Smooth muscle cell (in vitro differentiated cells): ENCODE data around the gene PPP2R1A. TPM values are rescaled to one million over a fixed set of nuclear protein-coding genes. Genes with fewer than 3 reads are reported as not detected.

Experiments
- DNase-seq: peaks from one replicate; lab custom pipeline; 2025; ENCODE audit not compliant: unreplicated experiment; lab: John Stamatoyannopoulos, UW
- H2AFZ ChIP-seq: fragments of 200-600 bp; sonication (generic); 2 replicates; pipeline ENCODE4 v1.6.0; 2016; ENCODE audit warnings: antibody characterized with exemption, low read depth, mild to moderate bottlenecking
- H3F3A ChIP-seq: fragments of 200-600 bp; sonication (generic); 2 replicates; pipeline ENCODE4 v1.6.0; 2017; ENCODE audit warnings: antibody characterized with exemption, low read depth
- H3K27ac ChIP-seq: fragments of 200-600 bp; sonication (generic); 2 replicates; pipeline ENCODE4 v1.5.1; 2016; ENCODE audit warnings: low read depth, mild to moderate bottlenecking
- H3K27me3 ChIP-seq: fragments of 200-600 bp; sonication (generic); 2 replicates; pipeline ENCODE4 v1.6.1; 2016; ENCODE audit warnings: low read depth, mild to moderate bottlenecking
- H3K36me3 ChIP-seq: fragments of 200-600 bp; sonication (generic); 2 replicates; pipeline ENCODE4 v1.5.1; 2016; ENCODE audit warnings: low read depth
- H3K4me1 ChIP-seq: fragments of 200-600 bp; sonication (generic); 2 replicates; pipeline ENCODE4 v1.5.1; 2016; ENCODE audit warnings: low read depth
- H3K4me2 ChIP-seq: fragments of 200-600 bp; sonication (generic); 2 replicates; pipeline ENCODE4 v1.6.0; 2016; ENCODE audit warnings: mild to moderate bottlenecking
- H3K4me3 ChIP-seq: fragments of 200-600 bp; sonication (generic); 2 replicates; pipeline ENCODE4 v1.5.1; 2016; ENCODE audit warnings: mild to moderate bottlenecking
- H3K79me2 ChIP-seq: fragments of 200-600 bp; sonication (generic); 2 replicates; pipeline ENCODE4 v1.6.0; 2016; ENCODE audit warnings: low read depth, mild to moderate bottlenecking
- H3K9ac ChIP-seq: fragments of 200-600 bp; sonication (generic); 2 replicates; pipeline ENCODE4 v1.6.0; 2016; ENCODE audit warnings: low read depth
- H3K9me3 ChIP-seq: fragments of 200-600 bp; sonication (generic); replicated peaks from 2 replicates; pipeline ENCODE4 v1.5.1; 2016; ENCODE audit warnings: low read depth
- H4K20me1 ChIP-seq: fragments of 200-600 bp; sonication (generic); 2 replicates; pipeline ENCODE4 v1.6.0; 2016; ENCODE audit warnings: low read depth
- WGBS: methylation state at CpG from one replicate; pipeline ENCODE4 v1.1.7; 2016; ENCODE audit warnings: low lambda C conversion rate; 5-methylcytosine and 5-hydroxymethylcytosine counted together
- polyA plus RNA-seq: library from polyadenylated mRNA; unstranded; fragments of >200 nt; fragmentation: Nextera tagmentation; extraction: Ambion mirVana; gene quantifications from 2 replicates; pipeline ENCODE4 v1.2.1, GENCODE V29; 2016
- total RNA-seq: library from RNA; depleted of rRNA; stranded (reverse); fragments of >200 nt; gene quantifications from 2 replicates; pipeline ENCODE4 v1.2.3, GENCODE V29; 2014
- TF ChIP-seq, protein P1 (sequence below): fragments of 200-600 bp; sonication (generic); IDR thresholded peaks from 2 replicates; pipeline ENCODE4 v1.5.1; 2017; ENCODE audit warnings: borderline replicate concordance, mild to moderate bottlenecking, antibody characterized with exemption; ENCODE audit not compliant: insufficient read depth, poor library complexity, severe bottlenecking

The PPP2R1A gene
- total and polyA plus RNA-seq, 2 experiments from 2014 or later: 121 to 265 TPM

- H3K79me2 ChIP-seq: peaks cover 9% of the 10 kb centered on the region
- TF ChIP-seq, protein P1, sequence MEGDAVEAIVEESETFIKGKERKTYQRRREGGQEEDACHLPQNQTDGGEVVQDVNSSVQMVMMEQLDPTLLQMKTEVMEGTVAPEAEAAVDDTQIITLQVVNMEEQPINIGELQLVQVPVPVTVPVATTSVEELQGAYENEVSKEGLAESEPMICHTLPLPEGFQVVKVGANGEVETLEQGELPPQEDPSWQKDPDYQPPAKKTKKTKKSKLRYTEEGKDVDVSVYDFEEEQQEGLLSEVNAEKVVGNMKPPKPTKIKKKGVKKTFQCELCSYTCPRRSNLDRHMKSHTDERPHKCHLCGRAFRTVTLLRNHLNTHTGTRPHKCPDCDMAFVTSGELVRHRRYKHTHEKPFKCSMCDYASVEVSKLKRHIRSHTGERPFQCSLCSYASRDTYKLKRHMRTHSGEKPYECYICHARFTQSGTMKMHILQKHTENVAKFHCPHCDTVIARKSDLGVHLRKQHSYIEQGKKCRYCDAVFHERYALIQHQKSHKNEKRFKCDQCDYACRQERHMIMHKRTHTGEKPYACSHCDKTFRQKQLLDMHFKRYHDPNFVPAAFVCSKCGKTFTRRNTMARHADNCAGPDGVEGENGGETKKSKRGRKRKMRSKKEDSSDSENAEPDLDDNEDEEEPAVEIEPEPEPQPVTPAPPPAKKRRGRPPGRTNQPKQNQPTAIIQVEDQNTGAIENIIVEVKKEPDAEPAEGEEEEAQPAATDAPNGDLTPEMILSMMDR: no peak
- DNase-seq: no peak
Measured at GRCh38 chr19:52214241-52214640, 24.4 kb downstream of the PPP2R1A start.

GRCh38 chr19:52216401-52216800 lies 26.5 kb downstream of the PPP2R1A start:
- TF ChIP-seq, protein P1: no peak
- H3K79me2 ChIP-seq: no peaks in the 10 kb centered on the region
- WGBS: 98% methylated on average over 3 of the region's 3 CpGs

More at GRCh38 chr19:52214241-52214640, 24.4 kb downstream of the PPP2R1A start:
- Histone ChIP-seq H2AFZ (no peak overlapping the region), H3K36me3 (peaks cover 29% of the 10 kb centered on the region), H3K4me1 (no peaks in the 10 kb centered on the region), H3K4me3 (no peak overlapping the region), H3F3A (no peaks in the 10 kb centered on the region), H3K4me2 (no peak overlapping the region), H3K9me3 (no peaks in the 10 kb centered on the region), H3K27me3 (no peaks in the 10 kb centered on the region), H4K20me1 (peaks cover 35% of the 10 kb centered on the region), H3K9ac (no peak overlapping the region), H3K27ac (no peak overlapping the region)
- 94% methylated on average over 5 of the region's 5 CpGs for WGBS

DNA sequence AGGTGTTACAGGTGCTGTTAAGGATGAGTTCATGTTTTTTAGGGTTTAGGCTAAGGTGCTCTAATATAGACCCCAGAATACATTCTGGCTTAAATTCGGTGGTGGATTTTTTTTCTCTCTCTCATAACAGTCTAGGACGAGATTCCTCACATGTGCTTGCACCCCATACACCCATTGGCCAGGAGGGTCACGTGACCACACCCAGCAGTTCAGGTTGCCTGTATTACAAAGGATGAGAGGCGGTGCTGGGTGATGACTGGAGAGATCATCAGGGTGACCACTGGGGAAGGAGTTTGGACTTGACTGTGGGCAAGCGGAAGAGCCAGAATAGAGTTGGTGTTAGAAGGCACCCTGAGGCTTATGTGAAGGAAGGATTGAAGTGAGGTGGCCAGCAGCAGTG lies 27.7 kb downstream of the PPP2R1A start:
- Histone ChIP-seq H3F3A (no peaks in the 10 kb centered on the region), H3K4me2 (no peak overlapping the region), H2AFZ (no peak overlapping the region), H4K20me1 (peaks cover 12% of the 10 kb centered on the region), H3K79me2 (no peaks in the 10 kb centered on the region), H3K36me3 (peaks cover 31% of the 10 kb centered on the region), H3K9me3 (no peaks in the 10 kb centered on the region), H3K4me1 (no peaks in the 10 kb centered on the region), H3K9ac (no peak overlapping the region), H3K4me3 (no peak overlapping the region), H3K27ac (no peak overlapping the region), H3K27me3 (no peaks in the 10 kb centered on the region)
- DNase-seq: no peak
- WGBS: 95% methylated on average over 5 of the region's 5 CpGs
- TF ChIP-seq, protein P1: no peak

More at GRCh38 chr19:52216401-52216800, 26.5 kb downstream of the PPP2R1A start:
- H3K4me2 ChIP-seq: no peak overlapping the region
- peaks cover 22% of the 10 kb centered on the region for H4K20me1 ChIP-seq
- H3K9ac ChIP-seq: no peak overlapping the region
- peaks cover 28% of the 10 kb centered on the region for H3K36me3 ChIP-seq
- no peak for DNase-seq
- H3K4me1 ChIP-seq: no peaks in the 10 kb centered on the region
- H2AFZ ChIP-seq: no peak overlapping the region
- H3K4me3 ChIP-seq: no peak overlapping the region
- no peak overlapping the region for H3K27ac ChIP-seq
- no peaks in the 10 kb centered on the region for H3K9me3 ChIP-seq
- no peaks in the 10 kb centered on the region for H3F3A ChIP-seq
- no peaks in the 10 kb centered on the region for H3K27me3 ChIP-seq

GRCh38 chr19:52219611-52220010 lies 29.8 kb downstream of the PPP2R1A start:
- no peak for DNase-seq
- TF ChIP-seq, protein P1: no peak
- Histone ChIP-seq H2AFZ (no peak overlapping the region), H3K27ac (no peak overlapping the region), H3K36me3 (peaks cover 37% of the 10 kb centered on the region), H3K9me3 (no peaks in the 10 kb centered on the region), H3K4me2 (no peak overlapping the region), H3K4me3 (no peak overlapping the region), H3K27me3 (no peaks in the 10 kb centered on the region), H4K20me1 (peaks cover 12% of the 10 kb centered on the region), H3K79me2 (no peaks in the 10 kb centered on the region), H3F3A (no peaks in the 10 kb centered on the region), H3K9ac (no peak overlapping the region), H3K4me1 (no peaks in the 10 kb centered on the region)
- WGBS: 98% methylated on average over 8 of the region's 8 CpGs
